HG03575 (cell line): ENCODE measurements around the gene PLSCR4.

Experiments
- ATAC-seq: cut with Tn5 transposase; IDR thresholded peaks from one replicate; pipeline ENCODE4 v1.9.1; 2021; ENCODE audit not compliant: unreplicated experiment, insufficient number of reproducible peaks, low FRiP score; ENCODE audit errors: extremely low read depth

PLSCR4 gene

GRCh38 chr3:146203776-146204175 lies 47.1 kb downstream of the PLSCR4 start:
- no peak for ATAC-seq

- ATAC-seq: no peak
Observed at GRCh38 chr3:146200461-146201220, 50.3 kb downstream of the PLSCR4 start.

GRCh38 chr3:146199762-146200161 lies 51.1 kb downstream of the PLSCR4 start:
- ATAC-seq: no peak

GRCh38 chr3:146196789-146197188 lies 54.1 kb downstream of the PLSCR4 start:
- ATAC-seq: no peak

- no peak for ATAC-seq
Observed at GRCh38 chr3:146195605-146196004, 55.3 kb downstream of the PLSCR4 start.

- no peak for ATAC-seq
Observed at GRCh38 chr3:146195030-146195429, 55.9 kb downstream of the PLSCR4 start.

GRCh38 chr3:146191051-146191450 lies 59.9 kb downstream of the PLSCR4 start:
- ATAC-seq: no peak

GRCh38 chr3:146189519-146190173 lies 61.3 kb downstream of the PLSCR4 start:
- ATAC-seq: peak; percentile 93

GRCh38 chr3:146187334-146187950 lies 63.5 kb downstream of the PLSCR4 start:
- no peak for ATAC-seq

GRCh38 chr3:146184241-146185015 lies 66.5 kb downstream of the PLSCR4 start:
- no peak for ATAC-seq

- ATAC-seq: no peak
Observed at GRCh38 chr3:146181216-146181615, 69.7 kb downstream of the PLSCR4 start.

- no peak for ATAC-seq
Observed at GRCh38 chr3:146180376-146180775, 70.5 kb downstream of the PLSCR4 start.

GRCh38 chr3:146178006-146178689 lies 72.8 kb downstream of the PLSCR4 start:
- no peak for ATAC-seq

- no peak for ATAC-seq
Observed at GRCh38 chr3:146177519-146177918, 73.4 kb downstream of the PLSCR4 start.

GRCh38 chr3:146177072-146177471 lies 73.8 kb downstream of the PLSCR4 start:
- no peak for ATAC-seq

- no peak for ATAC-seq
Observed at GRCh38 chr3:146172586-146172985, 78.3 kb downstream of the PLSCR4 start.

- no peak for ATAC-seq
Observed at GRCh38 chr3:146170591-146170990, 80.3 kb downstream of the PLSCR4 start.

GRCh38 chr3:146169891-146170290 lies 81.0 kb downstream of the PLSCR4 start:
- no peak for ATAC-seq

- no peak for ATAC-seq
Observed at GRCh38 chr3:146166826-146167225, 84.1 kb downstream of the PLSCR4 start.
